ENCODE measurements around the gene LHX6.

Gene LHX6

DNA sequence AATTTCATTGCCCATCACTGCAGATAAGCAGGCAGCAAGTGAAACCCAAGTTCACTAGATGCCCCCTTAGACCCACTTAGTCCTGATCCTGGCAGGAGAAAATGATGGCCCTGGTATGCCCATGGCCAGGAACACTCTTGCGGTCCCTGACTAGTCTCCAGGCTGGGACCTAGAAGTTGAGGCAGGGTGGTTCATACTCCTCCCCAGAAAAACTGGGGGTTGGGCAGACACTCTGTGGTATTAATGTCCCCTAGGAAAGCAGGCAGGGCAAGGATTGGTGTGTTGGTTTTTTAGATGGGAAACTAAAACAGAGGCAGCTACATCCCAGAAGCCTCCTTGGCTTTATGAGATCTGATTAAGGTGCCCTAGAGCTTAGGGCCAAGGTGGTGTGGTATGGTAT lies 13.1 kb downstream of the LHX6 start:
- TF ChIP-seq CREB1 (IDR thresholded peaks at IDR 0.05; ENCODE audit: low read depth), result no peak
- TF ChIP-seq, protein P1, sequence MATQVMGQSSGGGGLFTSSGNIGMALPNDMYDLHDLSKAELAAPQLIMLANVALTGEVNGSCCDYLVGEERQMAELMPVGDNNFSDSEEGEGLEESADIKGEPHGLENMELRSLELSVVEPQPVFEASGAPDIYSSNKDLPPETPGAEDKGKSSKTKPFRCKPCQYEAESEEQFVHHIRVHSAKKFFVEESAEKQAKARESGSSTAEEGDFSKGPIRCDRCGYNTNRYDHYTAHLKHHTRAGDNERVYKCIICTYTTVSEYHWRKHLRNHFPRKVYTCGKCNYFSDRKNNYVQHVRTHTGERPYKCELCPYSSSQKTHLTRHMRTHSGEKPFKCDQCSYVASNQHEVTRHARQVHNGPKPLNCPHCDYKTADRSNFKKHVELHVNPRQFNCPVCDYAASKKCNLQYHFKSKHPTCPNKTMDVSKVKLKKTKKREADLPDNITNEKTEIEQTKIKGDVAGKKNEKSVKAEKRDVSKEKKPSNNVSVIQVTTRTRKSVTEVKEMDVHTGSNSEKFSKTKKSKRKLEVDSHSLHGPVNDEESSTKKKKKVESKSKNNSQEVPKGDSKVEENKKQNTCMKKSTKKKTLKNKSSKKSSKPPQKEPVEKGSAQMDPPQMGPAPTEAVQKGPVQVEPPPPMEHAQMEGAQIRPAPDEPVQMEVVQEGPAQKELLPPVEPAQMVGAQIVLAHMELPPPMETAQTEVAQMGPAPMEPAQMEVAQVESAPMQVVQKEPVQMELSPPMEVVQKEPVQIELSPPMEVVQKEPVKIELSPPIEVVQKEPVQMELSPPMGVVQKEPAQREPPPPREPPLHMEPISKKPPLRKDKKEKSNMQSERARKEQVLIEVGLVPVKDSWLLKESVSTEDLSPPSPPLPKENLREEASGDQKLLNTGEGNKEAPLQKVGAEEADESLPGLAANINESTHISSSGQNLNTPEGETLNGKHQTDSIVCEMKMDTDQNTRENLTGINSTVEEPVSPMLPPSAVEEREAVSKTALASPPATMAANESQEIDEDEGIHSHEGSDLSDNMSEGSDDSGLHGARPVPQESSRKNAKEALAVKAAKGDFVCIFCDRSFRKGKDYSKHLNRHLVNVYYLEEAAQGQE (IDR thresholded peaks at IDR 0.05; ENCODE audit: low read depth), result no peak
- TF ChIP-seq ZBTB7A (IDR thresholded peaks at IDR 0.05; ENCODE audit: low read depth), result no peak
- TF ChIP-seq, protein P2, sequence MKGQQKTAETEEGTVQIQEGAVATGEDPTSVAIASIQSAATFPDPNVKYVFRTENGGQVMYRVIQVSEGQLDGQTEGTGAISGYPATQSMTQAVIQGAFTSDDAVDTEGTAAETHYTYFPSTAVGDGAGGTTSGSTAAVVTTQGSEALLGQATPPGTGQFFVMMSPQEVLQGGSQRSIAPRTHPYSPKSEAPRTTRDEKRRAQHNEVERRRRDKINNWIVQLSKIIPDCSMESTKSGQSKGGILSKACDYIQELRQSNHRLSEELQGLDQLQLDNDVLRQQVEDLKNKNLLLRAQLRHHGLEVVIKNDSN (IDR thresholded peaks at IDR 0.05), result no peak
- TF ChIP-seq, protein P3, sequence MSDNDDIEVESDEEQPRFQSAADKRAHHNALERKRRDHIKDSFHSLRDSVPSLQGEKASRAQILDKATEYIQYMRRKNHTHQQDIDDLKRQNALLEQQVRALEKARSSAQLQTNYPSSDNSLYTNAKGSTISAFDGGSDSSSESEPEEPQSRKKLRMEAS (IDR thresholded peaks at IDR 0.05), result no peak
- no peak for TF ChIP-seq CEBPB (IDR thresholded peaks at IDR 0.05)
- TF ChIP-seq YY1 (IDR thresholded peaks at IDR 0.05; ENCODE audit: low read depth), result no peak

DNA sequence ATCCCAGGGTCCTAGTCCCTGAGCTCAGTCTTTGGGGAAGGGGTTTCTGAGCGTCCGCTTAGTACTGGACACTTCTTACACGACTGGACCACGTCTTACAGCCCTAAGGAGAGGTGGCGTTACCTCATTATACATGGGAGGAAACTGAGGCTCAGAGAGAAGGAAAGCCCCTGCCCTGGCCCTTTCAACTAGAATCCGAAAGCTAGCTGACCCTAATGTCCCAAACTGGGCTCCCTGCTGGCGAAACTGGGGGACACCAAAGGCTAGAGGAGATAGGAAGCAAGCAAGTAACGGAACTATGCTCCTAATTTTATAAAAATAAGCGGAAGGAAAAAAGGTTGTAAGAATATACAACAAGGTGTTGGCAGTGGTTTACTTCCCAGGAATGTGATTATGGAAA lies 14.2 kb downstream of the LHX6 start:
- TF ChIP-seq ZBTB7A (IDR thresholded peaks at IDR 0.05; ENCODE audit: low read depth), result no peak; the same call in 1 of the 2 replicates
- no peak for TF ChIP-seq FOXM1 (IDR thresholded peaks at IDR 0.05; ENCODE audit: borderline replicate concordance, low read depth)
- TF ChIP-seq, protein P1 (IDR thresholded peaks at IDR 0.05; ENCODE audit: low read depth), result no peak
- TF ChIP-seq, protein P2 (IDR thresholded peaks at IDR 0.05), result no peak
- TF ChIP-seq RAD21 (IDR thresholded peaks at IDR 0.05; ENCODE audit: low read depth), result no peak
- no peak for TF ChIP-seq TAF1 (IDR thresholded peaks at IDR 0.05; ENCODE audit: low read depth)
- no peak for TF ChIP-seq CREB1 (IDR thresholded peaks at IDR 0.05; ENCODE audit: low read depth)
- no peak for TF ChIP-seq NFIC (IDR thresholded peaks at IDR 0.05)
- TF ChIP-seq, protein P3 (IDR thresholded peaks at IDR 0.05), result no peak
- no peak for TF ChIP-seq CEBPB (IDR thresholded peaks at IDR 0.05)
- TF ChIP-seq EGR1 (IDR thresholded peaks at IDR 0.05), result no peak
- no peak for TF ChIP-seq EP300 (IDR thresholded peaks at IDR 0.05; ENCODE audit: borderline replicate concordance)
- TF ChIP-seq YY1 (IDR thresholded peaks at IDR 0.05; ENCODE audit: low read depth), result no peak
- TF ChIP-seq TEAD4 (IDR thresholded peaks at IDR 0.05), result no peak
- TF ChIP-seq TCF12 (IDR thresholded peaks at IDR 0.05; ENCODE audit: low read depth), result no peak

DNA sequence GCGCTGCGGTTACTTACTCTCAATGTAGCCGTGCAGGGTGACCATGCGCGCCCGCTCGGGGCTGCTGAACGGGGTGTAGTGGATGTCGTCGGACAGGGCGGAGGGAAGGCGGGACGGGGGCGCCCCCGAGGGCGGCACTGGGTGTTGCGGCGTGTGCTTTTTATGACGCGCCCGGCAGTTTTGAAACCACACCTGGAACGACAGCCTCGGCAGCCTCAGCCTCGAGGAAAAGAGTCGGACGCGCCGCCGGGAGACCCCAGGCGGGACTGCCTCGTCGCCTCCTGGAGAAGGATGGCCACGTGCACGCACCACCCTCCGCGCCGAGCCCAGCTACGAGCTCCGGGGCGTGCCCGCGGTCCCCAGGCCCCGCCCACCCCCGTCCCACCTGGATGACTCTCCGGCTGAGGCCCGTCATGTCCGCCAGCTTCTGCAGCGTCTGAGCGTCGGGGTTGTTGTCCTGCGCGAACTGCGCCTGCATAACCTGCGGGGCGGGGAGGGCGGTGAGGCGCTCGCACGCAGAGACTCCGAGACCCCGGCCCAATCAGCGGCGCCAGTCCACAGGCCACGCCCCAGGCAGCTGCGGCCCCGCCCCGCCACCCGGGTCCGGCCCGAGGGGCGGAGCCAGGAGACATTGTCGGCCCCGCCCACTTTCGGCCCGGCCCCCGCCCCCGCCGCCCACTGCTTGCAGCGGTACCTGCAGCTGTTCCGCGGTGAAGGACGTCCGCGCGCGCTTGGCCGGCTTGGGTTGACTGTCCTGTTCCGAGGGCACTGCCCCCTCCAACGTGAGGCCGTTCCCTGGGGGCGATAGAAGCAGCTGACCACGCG lies 15.0 kb downstream of the LHX6 start:
- TF ChIP-seq, protein P2 (IDR thresholded peaks at IDR 0.05), result peak; percentile 67; the same call in 1 of the 2 replicates
- TF ChIP-seq CREB1 (IDR thresholded peaks at IDR 0.05; ENCODE audit: low read depth) (peak; percentile 41; the same call in 1 of the 2 replicates), EGR1 (IDR thresholded peaks at IDR 0.05) (peak; percentile 84), YY1 (IDR thresholded peaks at IDR 0.05; ENCODE audit: low read depth) (peak; percentile 65; the same call in 1 of the 2 replicates), TAF1 (IDR thresholded peaks at IDR 0.05; ENCODE audit: low read depth) (peak; percentile 21; the same call in 1 of the 2 replicates), TCF12 (IDR thresholded peaks at IDR 0.05; ENCODE audit: low read depth) (no peak), ZBTB7A (IDR thresholded peaks at IDR 0.05; ENCODE audit: low read depth) (peak; percentile 80), RAD21 (IDR thresholded peaks at IDR 0.05; ENCODE audit: low read depth) (no peak)
- TF ChIP-seq, protein P1 (IDR thresholded peaks at IDR 0.05; ENCODE audit: low read depth), result no peak
- TF ChIP-seq, protein P3 (IDR thresholded peaks at IDR 0.05), result peak; percentile 100

Data from Ishikawa (cell line).